Neuron (in vitro differentiated cells): ENCODE results near the gene WDTC1.

ENCODE experiments used
- H2AFZ ChIP-seq: one replicate; pipeline ENCODE4 v1.6.1; 2013; ENCODE audit warnings: low read depth, mild to moderate bottlenecking, inconsistent platforms, low read length, moderate library complexity
- H3K27me3 ChIP-seq: one replicate; pipeline ENCODE4 v1.6.1; 2013; ENCODE audit warnings: low read length; ENCODE audit not compliant: insufficient read depth
- H3K36me3 ChIP-seq: one replicate; pipeline ENCODE4 v1.6.1; 2013; ENCODE audit warnings: low read length; ENCODE audit not compliant: insufficient read depth
- H3K4me1 ChIP-seq: one replicate; pipeline ENCODE4 v1.6.1; 2013; ENCODE audit warnings: low read length; ENCODE audit not compliant: insufficient read depth
- H3K4me3 ChIP-seq: 2 replicates; pipeline ENCODE4 v1.5.1; 2013; ENCODE audit warnings: mild to moderate bottlenecking, low read length, moderate library complexity
- H3K9me3 ChIP-seq: one replicate; pipeline ENCODE4 v1.6.1; 2013; ENCODE audit warnings: low read length

The WDTC1 gene

DNA sequence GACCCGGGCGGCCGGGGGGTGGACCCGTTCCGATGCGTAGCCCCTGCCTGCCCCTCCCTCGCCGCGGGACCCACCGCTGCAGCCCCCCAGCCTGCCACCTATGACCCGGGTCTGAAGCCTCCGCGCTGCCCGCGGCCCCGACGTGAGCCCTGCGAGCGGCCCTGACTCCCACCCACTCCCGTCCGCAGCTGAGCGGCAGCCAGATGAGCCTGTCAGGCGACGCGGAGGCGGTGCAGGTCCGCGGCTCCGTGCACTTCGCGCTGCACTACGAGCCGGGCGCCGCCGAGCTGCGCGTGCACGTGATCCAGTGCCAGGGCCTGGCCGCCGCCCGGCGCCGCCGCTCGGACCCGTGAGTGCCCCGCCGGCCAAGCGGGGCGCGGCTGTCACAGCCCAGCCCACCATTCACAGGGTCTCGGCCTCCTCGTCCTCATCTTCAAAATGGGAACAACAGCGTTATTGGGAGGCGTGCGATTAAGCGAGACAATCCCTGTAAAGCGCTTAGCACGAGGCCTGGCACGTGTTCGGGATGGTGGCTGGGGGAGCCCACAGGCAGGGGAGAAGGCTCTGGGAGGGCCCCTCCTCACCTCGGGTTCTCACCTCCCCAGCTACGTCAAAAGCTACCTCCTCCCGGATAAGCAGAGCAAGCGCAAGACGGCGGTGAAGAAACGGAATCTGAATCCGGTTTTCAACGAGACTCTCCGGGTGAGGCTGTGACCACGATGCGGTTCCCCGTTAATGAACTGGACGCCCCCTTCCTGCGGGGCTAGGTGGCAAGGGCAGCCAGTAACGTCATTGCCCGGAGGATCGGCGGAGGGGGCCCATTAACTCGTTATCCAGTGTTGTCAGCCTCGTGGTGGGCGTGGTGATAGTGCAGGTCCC lies 115.6 kb downstream of the WDTC1 start:
- H3K27me3 ChIP-seq, result no peaks in the 10 kb centered on the region
- H3K36me3 ChIP-seq, result no peaks in the 10 kb centered on the region
- no peaks in the 10 kb centered on the region for H3K9me3 ChIP-seq
- H3K4me3 ChIP-seq, result no peak overlapping the region
- H3K4me1 ChIP-seq, result no peaks in the 10 kb centered on the region
- H2AFZ ChIP-seq, result no peak overlapping the region

DNA sequence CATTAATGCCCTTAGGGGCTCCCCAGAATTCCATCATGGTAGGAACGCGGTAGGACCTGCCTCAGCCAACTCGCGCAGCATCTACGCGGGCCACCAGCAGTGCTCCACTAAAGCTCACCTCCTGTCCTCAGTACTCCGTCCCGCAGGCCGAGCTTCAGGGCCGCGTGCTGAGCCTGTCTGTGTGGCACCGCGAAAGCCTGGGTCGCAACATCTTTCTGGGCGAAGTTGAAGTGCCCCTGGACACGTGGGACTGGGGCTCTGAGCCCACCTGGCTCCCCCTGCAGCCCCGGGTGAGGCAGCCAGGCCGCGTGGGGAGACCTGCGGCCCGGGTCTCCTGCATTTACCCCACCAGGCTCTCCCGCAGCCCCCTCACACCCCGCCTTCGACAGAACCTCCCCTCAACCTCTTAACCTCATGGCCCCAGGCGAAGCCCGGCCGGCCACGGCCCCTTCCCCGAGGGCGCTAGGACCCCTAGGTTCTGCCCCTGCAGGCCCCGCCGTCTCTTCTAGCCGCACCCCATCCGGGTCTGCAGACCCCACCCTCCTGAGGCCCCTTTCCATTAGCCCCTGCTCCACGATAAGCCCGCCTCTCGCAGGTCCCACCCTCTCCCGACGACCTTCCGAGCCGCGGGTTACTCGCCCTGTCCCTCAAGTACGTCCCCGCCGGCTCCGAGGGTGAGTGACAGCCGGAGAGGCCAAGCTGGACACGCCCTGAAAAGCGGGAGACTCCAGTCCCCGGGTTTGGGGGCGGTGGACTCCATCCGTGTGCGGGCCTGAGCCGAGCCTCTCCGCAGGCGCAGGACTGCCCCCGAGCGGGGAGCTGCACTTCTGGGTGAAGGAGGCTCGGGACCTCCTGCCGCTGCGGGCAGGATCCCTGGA lies 116.5 kb downstream of the WDTC1 start:
- Histone ChIP-seq H3K27me3 (no peaks in the 10 kb centered on the region), H3K9me3 (no peaks in the 10 kb centered on the region), H3K4me1 (no peaks in the 10 kb centered on the region), H2AFZ (peak overlapping the region; percentile 51), H3K4me3 (peak overlapping the region; percentile 12), H3K36me3 (peaks cover 7% of the 10 kb centered on the region)

DNA sequence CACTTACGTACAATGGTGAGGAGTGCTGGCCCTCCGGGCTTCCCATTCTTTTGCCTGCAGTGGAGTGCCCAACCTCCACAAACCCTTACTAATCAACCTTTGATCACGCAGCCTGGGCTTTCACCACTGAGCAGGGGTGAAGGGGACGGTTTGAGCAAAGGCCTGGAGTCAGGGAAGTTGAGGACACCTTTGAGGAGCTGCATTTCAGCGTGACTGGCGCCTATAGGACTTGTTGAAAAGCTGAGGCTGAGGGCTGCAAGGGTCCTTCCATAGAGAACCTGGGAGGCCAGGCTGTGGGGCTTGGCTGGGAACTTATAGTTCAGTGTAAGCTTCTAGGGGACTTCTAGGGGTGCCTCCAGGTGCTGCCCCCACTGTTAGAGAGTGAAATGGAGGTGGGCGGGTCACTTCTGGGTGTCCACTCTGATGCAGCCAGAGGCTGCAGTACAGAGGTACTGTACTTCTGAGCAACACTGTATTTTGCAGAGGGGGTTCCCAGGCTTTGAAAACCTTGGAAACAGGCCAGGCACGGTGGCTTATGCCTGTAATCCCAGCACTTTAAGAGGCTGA lies 117.2 kb downstream of the WDTC1 start:
- Histone ChIP-seq H3K36me3 (peaks cover 7% of the 10 kb centered on the region), H3K27me3 (no peaks in the 10 kb centered on the region), H3K9me3 (no peaks in the 10 kb centered on the region), H3K4me3 (peak overlapping the region; percentile 12), H3K4me1 (no peaks in the 10 kb centered on the region), H2AFZ (peak overlapping the region; percentile 51)

DNA sequence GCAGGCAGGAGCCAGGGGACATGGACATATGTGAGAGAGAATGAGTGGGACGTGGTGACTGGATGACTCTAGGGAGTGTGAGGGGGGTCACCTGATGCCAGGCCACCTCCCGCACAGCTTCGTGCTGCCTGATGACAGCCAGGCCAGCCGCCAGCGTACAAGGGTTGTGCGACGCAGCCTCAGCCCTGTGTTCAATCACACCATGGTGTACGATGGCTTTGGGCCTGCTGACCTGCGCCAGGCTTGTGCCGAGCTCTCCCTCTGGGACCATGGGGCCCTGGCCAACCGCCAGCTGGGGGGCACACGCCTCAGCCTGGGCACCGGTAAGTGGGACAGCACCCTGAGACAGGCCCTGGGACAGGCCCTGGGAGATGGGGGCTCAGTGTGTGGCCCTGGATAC lies 118.7 kb downstream of the WDTC1 start:
- no peaks in the 10 kb centered on the region for H3K9me3 ChIP-seq
- H3K4me1 ChIP-seq, result no peaks in the 10 kb centered on the region
- H3K36me3 ChIP-seq, result peaks cover 7% of the 10 kb centered on the region
- H2AFZ ChIP-seq, result no peak overlapping the region
- H3K4me3 ChIP-seq, result no peak overlapping the region
- no peaks in the 10 kb centered on the region for H3K27me3 ChIP-seq

DNA sequence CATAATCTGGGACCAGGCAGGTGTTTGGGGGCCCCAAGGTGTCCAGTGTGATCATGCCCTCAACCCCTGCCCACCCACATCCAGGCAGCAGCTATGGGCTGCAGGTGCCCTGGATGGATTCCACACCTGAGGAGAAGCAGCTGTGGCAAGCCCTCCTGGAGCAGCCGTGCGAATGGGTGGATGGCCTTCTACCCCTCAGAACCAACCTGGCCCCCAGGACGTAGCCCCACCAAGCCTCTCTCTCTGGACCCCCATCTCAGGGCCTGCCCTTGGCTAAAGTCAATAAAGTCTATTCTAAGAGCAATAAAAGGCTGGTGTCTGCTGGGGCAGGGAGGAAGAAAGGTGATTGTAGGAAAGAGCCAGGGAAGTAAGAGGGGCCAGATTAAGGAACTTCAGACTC lies 119.2 kb downstream of the WDTC1 start:
- no peak overlapping the region for H3K4me3 ChIP-seq
- no peak overlapping the region for H2AFZ ChIP-seq
- no peaks in the 10 kb centered on the region for H3K4me1 ChIP-seq
- H3K9me3 ChIP-seq, result no peaks in the 10 kb centered on the region
- H3K36me3 ChIP-seq, result peaks cover 7% of the 10 kb centered on the region
- H3K27me3 ChIP-seq, result no peaks in the 10 kb centered on the region

DNA sequence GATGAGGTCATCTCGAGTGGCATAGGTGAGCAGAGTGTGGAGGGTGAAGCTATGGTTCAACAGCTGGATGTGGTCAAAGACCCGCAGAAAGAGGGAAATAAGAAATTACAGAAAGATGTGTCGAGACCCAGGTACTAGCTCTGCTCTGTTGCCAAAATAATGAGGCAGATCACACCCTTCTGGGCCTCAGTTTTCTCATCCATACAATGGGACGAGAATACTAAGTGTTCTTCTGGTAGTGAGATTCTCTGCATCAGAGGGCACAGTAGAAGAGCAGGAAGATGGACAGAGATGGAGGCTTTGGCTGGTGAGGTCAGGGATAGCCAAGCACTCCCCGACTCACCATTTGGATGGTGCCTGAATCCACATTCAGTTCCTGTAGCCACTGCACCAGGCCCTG lies 121.3 kb downstream of the WDTC1 start:
- no peaks in the 10 kb centered on the region for H3K4me1 ChIP-seq
- peaks cover 7% of the 10 kb centered on the region for H3K36me3 ChIP-seq
- no peaks in the 10 kb centered on the region for H3K9me3 ChIP-seq
- H3K27me3 ChIP-seq, result no peaks in the 10 kb centered on the region
- no peak overlapping the region for H2AFZ ChIP-seq
- H3K4me3 ChIP-seq, result no peak overlapping the region

DNA sequence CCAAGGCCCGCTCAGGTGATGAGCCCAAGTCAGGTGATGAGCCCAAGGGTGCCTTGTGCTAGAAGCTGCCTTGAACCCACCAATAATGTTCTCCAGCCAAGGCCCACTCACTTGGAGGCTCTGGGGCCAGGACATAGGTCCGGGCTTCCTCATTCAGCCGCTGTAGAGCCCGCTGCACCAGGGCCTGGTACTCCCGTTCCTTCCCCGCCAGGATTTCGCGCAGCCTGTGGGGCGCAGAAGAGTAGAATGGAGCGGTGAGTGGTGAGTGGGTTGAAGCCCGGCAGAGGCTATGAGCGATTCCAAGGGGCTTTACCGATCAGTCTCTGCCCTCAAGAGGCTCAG lies 121.8 kb downstream of the WDTC1 start:
- Histone ChIP-seq H3K27me3 (no peaks in the 10 kb centered on the region), H3K4me1 (no peaks in the 10 kb centered on the region), H2AFZ (no peak overlapping the region), H3K4me3 (no peak overlapping the region), H3K9me3 (no peaks in the 10 kb centered on the region), H3K36me3 (peaks cover 7% of the 10 kb centered on the region)

DNA sequence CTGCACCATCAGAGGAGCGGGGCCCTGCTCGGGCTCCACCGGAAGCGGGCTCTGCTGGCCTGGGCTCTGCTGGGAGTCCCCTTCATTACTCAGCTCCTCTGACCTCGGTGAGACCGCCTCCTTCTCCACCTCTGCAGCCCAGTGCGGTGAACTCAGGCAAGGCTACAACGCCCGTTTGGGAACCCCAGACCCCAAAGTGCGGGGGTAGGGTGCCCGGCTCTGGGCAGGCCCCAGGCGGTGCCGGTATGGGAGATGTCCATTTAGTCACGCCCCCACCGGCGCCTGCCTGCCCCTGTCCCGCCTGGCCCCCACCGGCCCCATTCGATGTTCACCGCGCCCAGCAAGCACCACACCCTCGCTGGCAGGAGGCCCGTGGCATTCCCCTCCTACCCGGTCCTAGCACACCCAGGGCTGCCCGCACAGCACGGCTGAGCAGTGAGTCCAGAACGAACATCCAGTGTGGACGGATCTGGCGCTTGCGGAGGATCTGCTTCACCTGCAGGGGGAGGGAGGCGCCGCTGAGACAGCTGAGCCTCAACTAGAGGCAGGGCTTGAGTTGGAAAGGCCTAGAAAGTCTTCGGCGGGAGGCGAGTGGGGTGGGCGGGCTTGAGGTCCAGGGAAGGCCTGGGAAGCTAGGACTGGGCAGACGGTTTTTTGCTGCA lies 122.3 kb downstream of the WDTC1 start:
- no peaks in the 10 kb centered on the region for H3K9me3 ChIP-seq
- H3K27me3 ChIP-seq, result no peaks in the 10 kb centered on the region
- H3K4me3 ChIP-seq, result no peak overlapping the region
- H3K4me1 ChIP-seq, result no peaks in the 10 kb centered on the region
- no peak overlapping the region for H2AFZ ChIP-seq
- peaks cover 7% of the 10 kb centered on the region for H3K36me3 ChIP-seq

DNA sequence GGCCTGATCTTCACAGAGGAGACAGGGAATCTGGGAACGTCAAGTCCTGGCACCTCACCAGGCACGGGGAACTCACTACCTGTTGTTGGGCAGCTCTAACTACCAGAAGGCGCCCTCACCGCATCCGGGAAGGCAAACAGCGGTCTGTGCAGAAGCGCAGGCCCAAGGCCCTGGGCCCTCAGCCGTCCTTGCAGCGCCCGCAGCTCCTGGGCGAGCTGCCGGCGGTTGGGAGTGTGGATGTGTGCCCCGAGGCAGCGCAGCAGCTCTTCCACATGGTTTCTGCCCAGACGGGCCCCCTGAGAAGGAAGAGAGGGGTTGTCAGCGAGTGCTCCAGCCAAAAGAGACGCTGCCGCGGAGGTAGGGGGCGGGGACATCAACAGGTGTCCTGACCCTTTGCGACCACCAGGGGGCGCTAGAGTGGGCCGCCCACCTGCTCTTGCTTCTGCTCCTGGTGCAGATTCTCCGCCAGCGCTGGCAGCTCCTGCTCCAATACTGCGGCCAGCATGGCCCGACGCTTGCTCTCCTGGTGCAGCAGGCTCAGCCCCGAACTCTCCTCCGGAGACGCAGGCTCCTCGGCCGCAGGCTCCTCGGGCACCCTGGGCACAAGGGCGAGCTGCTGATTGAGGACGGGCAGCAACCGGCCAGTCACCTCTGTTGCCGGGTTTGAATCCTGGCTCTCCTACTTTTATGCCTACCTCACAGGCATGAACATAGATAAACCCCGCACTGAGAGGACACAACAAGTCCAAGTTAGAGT lies 123.0 kb downstream of the WDTC1 start:
- no peaks in the 10 kb centered on the region for H3K4me1 ChIP-seq
- H3K27me3 ChIP-seq, result no peaks in the 10 kb centered on the region
- H3K9me3 ChIP-seq, result no peaks in the 10 kb centered on the region
- peaks cover 7% of the 10 kb centered on the region for H3K36me3 ChIP-seq
- no peak overlapping the region for H2AFZ ChIP-seq
- no peak overlapping the region for H3K4me3 ChIP-seq
